HepG2 (cell line): ENCODE measurements around the gene NISCH. TPM values are rescaled to one million over a fixed set of nuclear protein-coding genes. Genes with fewer than 3 reads are reported as not detected.

Experiments used
- ATAC-seq: fragments of 200-7000 bp; cut with Tn5 transposase; 3 replicates; pipeline ENCODE4 v1.9.1; 2020; ENCODE audit warnings: mild to moderate bottlenecking, moderate library complexity
- BruUV-seq: library from RNA; stranded (reverse); fragments of 400-500 nt; replicated peaks from 2 replicates; lab custom pipeline; 2021; lab: Mats Ljungman, UMichigan
- CTCF ChIA-PET: fragments of 300-600 bp; formaldehyde crosslinking; extraction: SDS; loops from one replicate; lab custom pipeline; 2021; ENCODE audit warnings: low total read pairs, inconsistent platforms, low intra/inter-chr PET ratio; lab: Yijun Ruan, JAX
- POLR2A ChIA-PET: fragments of 350-600 bp; sonication (Branson Sonifier 250); formaldehyde crosslinking; loops from one replicate; lab custom pipeline; 2020; ENCODE audit warnings: antibody characterized with exemption, inconsistent platforms; lab: Yijun Ruan, JAX
- DNase-seq: peaks from one replicate; pipeline ENCODE4 v3.0.0-alpha.2; 2015; ENCODE audit warnings: low spot score
- FAIRE-seq: peaks from 3 replicates; lab custom pipeline; 2011; peaks lifted over from hg19 to GRCh38; lab: Jason Lieb, UNC
- H2AFZ ChIP-seq: one replicate; pipeline ENCODE4 v1.6.1; 2011; ENCODE audit warnings: low read length, inconsistent platforms
- H3K27ac ChIP-seq: fragments of 300-600 bp; 3 replicates; pipeline ENCODE4 v1.8.0; 2011; ENCODE audit warnings: mixed run types, mild to moderate bottlenecking, mixed read lengths, low read length, inconsistent platforms; ENCODE audit not compliant: insufficient read depth; ENCODE audit errors: extremely low read length
- H3K27me3 ChIP-seq, 2 experiments: fragments of 200-600 bp in 1 of 2; 2 replicates in 1 of 2; 3 replicates in 1 of 2; pipeline versions ENCODE4 v1.6.0 to v1.8.0; 2011; ENCODE audit warnings: low read length in 2 of 2, mild to moderate bottlenecking in 2 of 2, moderate library complexity in 2 of 2, inconsistent platforms in 1 of 2; ENCODE audit not compliant: insufficient read depth in 2 of 2, control insufficient read depth in 1 of 2
- H3K36me3 ChIP-seq, 2 experiments: fragments of 200-600 bp in 1 of 2; replicated peaks in 1 of 2; 2 replicates in 1 of 2; 3 replicates in 1 of 2; pipeline versions ENCODE4 v1.5.1 to v1.8.0; 2011; ENCODE audit warnings: low read length in 2 of 2, inconsistent platforms in 1 of 2; ENCODE audit not compliant: insufficient read depth in 2 of 2, control insufficient read depth in 1 of 2
- H3K4me1 ChIP-seq: 2 replicates; pipeline ENCODE4 v1.5.1; 2012; ENCODE audit warnings: low read length, inconsistent platforms; ENCODE audit not compliant: insufficient read depth
- H3K4me2 ChIP-seq: 2 replicates; pipeline ENCODE4 v1.6.0; 2011; ENCODE audit warnings: low read depth, low read length, inconsistent platforms
- H3K4me3 ChIP-seq, 3 experiments: fragments of 200-600 bp in 1 of 3; sonication (generic), shearing (Covaris generic) in 1 of 3; replicated peaks in 1 of 3; 2 replicates each; pipeline ENCODE4 v1.5.1; 2011 to 2016; ENCODE audit warnings: low read length in 3 of 3, inconsistent platforms in 2 of 3, low read depth in 2 of 3, mild to moderate bottlenecking in 2 of 3, control low read depth in 1 of 3, mixed read lengths in 1 of 3; ENCODE audit not compliant: insufficient read depth in 1 of 3
- H3K79me2 ChIP-seq: one replicate; pipeline ENCODE4 v1.6.1; 2011; ENCODE audit warnings: low read length, inconsistent platforms; ENCODE audit not compliant: insufficient read depth
- H3K9ac ChIP-seq: 2 replicates; pipeline ENCODE4 v1.6.0; 2011; ENCODE audit warnings: mild to moderate bottlenecking, low read depth, low read length, inconsistent platforms; ENCODE audit not compliant: insufficient read depth
- H3K9me3 ChIP-seq: 2 replicates; pipeline ENCODE4 v1.5.1; 2012; ENCODE audit warnings: mild to moderate bottlenecking, low read length
- H4K20me1 ChIP-seq: 2 replicates; pipeline ENCODE4 v1.6.0; 2011; ENCODE audit warnings: inconsistent platforms, mild to moderate bottlenecking, low read length, moderate library complexity; ENCODE audit not compliant: insufficient read depth
- ARNTL ChIP-seq: sonication (generic); formaldehyde crosslinking; IDR thresholded peaks from 2 replicates; pipeline ENCODE4 v1.4.0; 2020; ENCODE audit warnings: mild to moderate bottlenecking, missing genetic modification reagents
- ATF7-NPFF ChIP-seq: sonication (generic); formaldehyde crosslinking; IDR thresholded peaks from 2 replicates; pipeline ENCODE4 v1.8.1; 2023; ENCODE audit warnings: mild to moderate bottlenecking, low read depth, missing genetic modification reagents, moderate library complexity
- MAX ChIP-seq: IDR thresholded peaks from 2 replicates; pipeline ENCODE4 v1.6.1; 2012; ENCODE audit warnings: inconsistent platforms
- SPEN ChIP-seq: sonication (generic); formaldehyde crosslinking; IDR thresholded peaks from 2 replicates; pipeline ENCODE4 v1.5.1; 2020; ENCODE audit warnings: low read depth, mild to moderate bottlenecking, missing genetic modification reagents
- TBX2 ChIP-seq: sonication (generic); formaldehyde crosslinking; IDR thresholded peaks from 2 replicates; pipeline ENCODE4 v1.5.0; 2020; ENCODE audit warnings: missing genetic modification reagents, mild to moderate bottlenecking, borderline replicate concordance
- XRCC5 ChIP-seq: fragments of 200-400 bp; formaldehyde crosslinking; optimal IDR thresholded peaks from 2 replicates; pipeline ENCODE3; 2017; ENCODE audit warnings: mild to moderate bottlenecking, low read length
- ZNF253 ChIP-seq: sonication (generic); formaldehyde crosslinking; IDR thresholded peaks from 2 replicates; pipeline ENCODE4 v1.8.0; 2022; ENCODE audit warnings: mild to moderate bottlenecking, missing genetic modification reagents, borderline replicate concordance
- ZNF350 ChIP-seq: sonication (generic); formaldehyde crosslinking; IDR thresholded peaks from 2 replicates; pipeline ENCODE4 v1.4.0; 2020; ENCODE audit warnings: mild to moderate bottlenecking, low read depth, missing genetic modification reagents, borderline replicate concordance
- ZNF670 ChIP-seq: sonication (generic); formaldehyde crosslinking; IDR thresholded peaks from 2 replicates; pipeline ENCODE4 v1.8.0; 2022; ENCODE audit warnings: mild to moderate bottlenecking, missing genetic modification reagents, borderline replicate concordance
- WGBS: methylation state at CpG from one replicate; pipeline ENCODE4 v1.1.6; 2017; ENCODE audit warnings: low lambda C conversion rate; 5-methylcytosine and 5-hydroxymethylcytosine counted together
- in situ Hi-C: cut with HindIII; loops from 2 replicates; pipeline ENCODE4 v1.10.0; 2017; ENCODE audit warnings: low pct_unique_long_range_greater_than_20kb; ENCODE audit not compliant: extremely low pct_ligation_motif_present
- intact Hi-C: fragments of 100-400 bp; cut with micrococcal nuclease; formaldehyde crosslinking; loops from one replicate; pipeline ENCODE4 v1.10.0; 2022; ENCODE audit not compliant: unreplicated experiment
- polyA plus RNA-seq, 8 experiments: library from polyadenylated mRNA; depleted of rRNA in 3 of 8; stranded (reverse) in 7 of 8; unstranded in 1 of 8; fragments of >200 nt; fragmentation: Illumina TruSeq in 4 of 8; extraction: Trizol in 4 of 8; gene quantifications; 2 replicates each; pipeline versions ENCODE4 v1.2.1 to v1.2.3, GENCODE V29; 2011 to 2016; ENCODE audit warnings: low read depth in 4 of 8, missing spikeins in 1 of 8, mixed read lengths in 1 of 8; ENCODE audit not compliant: insufficient read depth in 1 of 8
- total RNA-seq, 5 experiments: library from RNA; depleted of rRNA; stranded (reverse); fragments of >200 nt; fragmentation: Illumina TruSeq; extraction: Trizol; gene quantifications; 2 replicates each; pipeline ENCODE4 v1.2.3, GENCODE V29; 2016; ENCODE audit warnings: low read depth in 1 of 5
- TF ChIP-seq, protein P1 (sequence below): sonication (generic); formaldehyde crosslinking; IDR thresholded peaks from 2 replicates; pipeline ENCODE4 v1.4.0; 2020; ENCODE audit warnings: missing genetic modification reagents, mild to moderate bottlenecking, borderline replicate concordance
- TF ChIP-seq, protein P2 (sequence below): sonication (generic); formaldehyde crosslinking; IDR thresholded peaks from 2 replicates; pipeline ENCODE4 v1.5.1; 2020; ENCODE audit warnings: missing genetic modification reagents, mild to moderate bottlenecking, borderline replicate concordance

Gene NISCH
- total and polyA plus RNA-seq, 2 of the 13 experiments (the other 11 are each of a cell fraction or from before 2014, with no cell fraction given) = 27.0 to 47.6 TPM

GRCh38 chr3:52454250-52454937, 1.0 kb upstream of the NISCH start:
- DNase-seq (no peak), FAIRE-seq (no peak), ATAC-seq (no peak)
- Histone ChIP-seq H3K27me3 (no peaks in the 10 kb centered on the region; a peak in 1 of 5 replicates), H3K9me3 (no peaks in the 10 kb centered on the region), H4K20me1 (no peaks in the 10 kb centered on the region), H3K27ac (peak overlapping the region; percentile 60), H3K4me1 (peaks cover 76% of the 10 kb centered on the region), H3K4me3 (peak overlapping the region; percentile 58 to 96 (median 92)), H3K9ac (peak overlapping the region; percentile 64), H3K79me2 (peaks cover 20% of the 10 kb centered on the region), H3K36me3 (peaks cover 6 to 18% of the 10 kb centered on the region in 2 experiments; a peak in 4 of 5 replicates), H2AFZ (no peak overlapping the region), H3K4me2 (peak overlapping the region; percentile 93)
- CTCF ChIA-PET = no interaction called here
- no TSS peak for BruUV-seq
- intact Hi-C loops = no loop called here
- TF ChIP-seq ZNF350 (CRISPR knock-in tag) = 0 out of 2 replicates have a peak, but pooled peaks have one; percentile 11
- peak; percentile 9; the same call in 1 of the 2 replicates for TF ChIP-seq MAX
- TF ChIP-seq ATF7-NPFF (CRISPR knock-in tag) = peak; percentile 32; the same call in 1 of the 2 replicates
- TF ChIP-seq ARNTL (CRISPR knock-in tag) = 0 out of 2 replicates have a peak, but pooled peaks have one; percentile 7
- peak; percentile 10 for TF ChIP-seq XRCC5
- TF ChIP-seq, protein P1, sequence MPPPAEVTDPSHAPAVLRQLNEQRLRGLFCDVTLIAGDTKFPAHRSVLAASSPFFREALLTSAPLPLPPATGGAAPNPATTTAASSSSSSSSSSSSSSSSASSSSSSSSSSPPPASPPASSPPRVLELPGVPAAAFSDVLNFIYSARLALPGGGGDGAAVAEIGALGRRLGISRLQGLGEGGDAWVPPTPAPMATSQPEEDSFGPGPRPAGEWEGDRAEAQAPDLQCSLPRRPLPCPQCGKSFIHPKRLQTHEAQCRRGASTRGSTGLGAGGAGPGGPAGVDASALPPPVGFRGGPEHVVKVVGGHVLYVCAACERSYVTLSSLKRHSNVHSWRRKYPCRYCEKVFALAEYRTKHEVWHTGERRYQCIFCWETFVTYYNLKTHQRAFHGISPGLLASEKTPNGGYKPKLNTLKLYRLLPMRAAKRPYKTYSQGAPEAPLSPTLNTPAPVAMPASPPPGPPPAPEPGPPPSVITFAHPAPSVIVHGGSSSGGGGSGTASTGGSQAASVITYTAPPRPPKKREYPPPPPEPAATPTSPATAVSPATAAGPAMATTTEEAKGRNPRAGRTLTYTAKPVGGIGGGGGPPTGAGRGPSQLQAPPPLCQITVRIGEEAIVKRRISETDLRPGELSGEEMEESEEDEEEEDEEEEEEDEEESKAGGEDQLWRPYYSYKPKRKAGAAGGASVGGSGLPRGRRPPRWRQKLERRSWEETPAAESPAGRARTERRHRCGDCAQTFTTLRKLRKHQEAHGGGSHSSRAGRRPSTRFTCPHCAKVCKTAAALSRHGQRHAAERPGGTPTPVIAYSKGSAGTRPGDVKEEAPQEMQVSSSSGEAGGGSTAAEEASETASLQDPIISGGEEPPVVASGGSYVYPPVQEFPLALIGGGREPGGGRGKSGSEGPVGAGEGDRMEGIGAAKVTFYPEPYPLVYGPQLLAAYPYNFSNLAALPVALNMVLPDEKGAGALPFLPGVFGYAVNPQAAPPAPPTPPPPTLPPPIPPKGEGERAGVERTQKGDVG (CRISPR knock-in tag) = 0 out of 2 replicates have a peak, but pooled peaks have one; percentile 14
- TF ChIP-seq TBX2 (CRISPR knock-in tag) = no peak
- 0 out of 2 replicates have a peak, but pooled peaks have one; percentile 1 for TF ChIP-seq ZNF670 (CRISPR knock-in tag)
- TF ChIP-seq ZNF253 = 0 out of 2 replicates have a peak, but pooled peaks have one; percentile 15
- no peak for TF ChIP-seq SPEN (CRISPR knock-in tag)
- TF ChIP-seq, protein P2, sequence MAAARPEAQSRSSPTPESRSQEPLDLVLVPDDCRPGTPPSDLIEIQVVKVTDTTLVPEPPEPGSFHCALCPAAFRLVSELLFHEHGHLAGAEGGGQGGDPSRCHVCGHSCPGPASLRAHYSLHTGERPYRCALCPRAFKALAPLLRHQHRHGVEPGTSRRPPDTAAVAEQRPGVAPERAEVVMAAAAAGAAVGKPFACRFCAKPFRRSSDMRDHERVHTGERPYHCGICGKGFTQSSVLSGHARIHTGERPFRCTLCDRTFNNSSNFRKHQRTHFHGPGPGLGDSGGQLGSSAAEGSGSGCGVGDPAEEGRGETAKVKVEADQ (CRISPR knock-in tag) = 0 out of 2 replicates have a peak, but pooled peaks have one; percentile 5
- POLR2A ChIA-PET = interaction anchor here (0.6 to 2.5 kb wide), 4 partner anchors 9 to 223 kb away, joined by 3 to 11 read pairs (median 4); partner anchors contain the start of genes SEMA3G and TWF2
- in situ Hi-C loops = loop anchor here (10.0 kb wide), 1 partner anchor 230 kb away; the partner anchor contains the start of genes GNL3 and PBRM1
- 14% methylated on average over 8 of the region's 8 CpGs for WGBS
